Heart right ventricle (tissue), 16 donors: ENCODE data around the gene RHBDL1. TPM values are rescaled to one million over a fixed set of nuclear protein-coding genes. Genes with fewer than 3 reads are reported as not detected.

Experiments
- ATAC-seq, 8 donors: fragments of 200-7000 bp; cut with Tn5 transposase; one replicate each; pipeline ENCODE4 v1.9.1; 2020; ENCODE audit warnings: mild to moderate bottlenecking in 8 of 8, moderate library complexity in 8 of 8, moderate number of reproducible peaks in 1 of 8
- DNase-seq, 2 donors: peaks; one replicate each; pipeline ENCODE4 v3.0.0-alpha.2; 2020
- H3K27ac ChIP-seq, 10 donors: fragments of 200-600 bp; sonication (generic) in 2 of 10; one replicate each; pipeline versions ENCODE4 v1.5.0 to v1.8.0; 2020 to 2022; ENCODE audit warnings: mild to moderate bottlenecking in 3 of 10
- H3K27me3 ChIP-seq, 7 donors: fragments of 200-600 bp; one replicate each; pipeline ENCODE4 v1.8.0; 2021 to 2022; ENCODE audit warnings: mild to moderate bottlenecking in 2 of 7
- H3K36me3 ChIP-seq, 9 donors: fragments of 200-600 bp; sonication (generic) in 1 of 9; one replicate each; pipeline versions ENCODE4 v1.5.0 to v1.8.0; 2020 to 2022; ENCODE audit warnings: mild to moderate bottlenecking in 2 of 9
- H3K4me1 ChIP-seq, 9 donors: fragments of 200-600 bp; sonication (generic) in 1 of 9; one replicate each; pipeline versions ENCODE4 v1.5.0 to v1.8.0; 2020 to 2022; ENCODE audit warnings: mild to moderate bottlenecking in 4 of 9
- H3K4me3 ChIP-seq, 10 donors: fragments of 200-600 bp; sonication (generic) in 2 of 10; one replicate each; pipeline versions ENCODE4 v1.5.0 to v1.8.0; 2020 to 2022; ENCODE audit warnings: mild to moderate bottlenecking in 7 of 10, moderate library complexity in 2 of 10
- H3K9me3 ChIP-seq, 11 donors: fragments of 200-600 bp in 10 of 11; sonication (generic) in 2 of 11; one replicate each; pipeline versions ENCODE4 v1.5.0 to v1.8.0; 2013 to 2022; ENCODE audit warnings: mild to moderate bottlenecking in 2 of 11, control low read depth in 1 of 11, moderate library complexity in 1 of 11
- WGBS, 2 donors: extraction: QIAGEN DNeasy Blood & Tissue Kit; methylation state at CpG; one replicate each; pipeline ENCODE4 v1.1.7; 2013; ENCODE audit warnings: inconsistent platforms in 1 of 2; 5-methylcytosine and 5-hydroxymethylcytosine counted together
- intact Hi-C, 10 donors: fragments of 100-400 bp; cut with DNase I; formaldehyde crosslinking; loops; one replicate each; pipeline versions ENCODE4 v1.11.1 to v1.14.2; 2022
- polyA plus RNA-seq, 2 donors: library from polyadenylated mRNA; stranded (reverse); fragments of 200-250 nt; gene quantifications; one replicate each; pipeline ENCODE4 v1.2.3, GENCODE V29; 2013
- total RNA-seq, 10 donors: library from RNA; stranded (reverse); fragmentation: NEBNext Ultra II Directional in 3 of 10; extraction: Animal tissue kit (Norgen Biotek cat#: 25700) in 3 of 10; gene quantifications; one replicate each; pipeline versions ENCODE4 v1.2.1 to v1.2.4, GENCODE V29; 2021 to 2023
- TF ChIP-seq, protein P1 (sequence below), 9 donors: fragments of 200-600 bp; sonication (generic) in 2 of 9; IDR thresholded peaks; one replicate each; pipeline versions ENCODE4 v1.5.0 to v1.8.0; 2021 to 2022; ENCODE audit warnings: antibody characterized with exemption in 9 of 9, mild to moderate bottlenecking in 5 of 9, moderate library complexity in 1 of 9
- donor health status: Arrhythmogenic right ventricular cardiomyopathy.
- donor health status: ischemic (EF 13 %, LVEDD 7.1; RV severe dilation, severe dysfunction).
- donor health status: healthy with polysubstance abuse.
- donor health status: DM: no; HTN: yes; CAD: no.
- donor health status: DM: no; HTN: no; CAD: no.
- donor health status: ischemic (EF 25% LVEDD 6.9; RV normal size, moderate dysfunction).
- donor health status: ischemic (EF 25% LVEDD 5.7; RV mildly dilated, moderate dysfunction).
- donor health status: healthy.
- donor health status: DM: yes; HTN: yes; CAD: no.
- donor health status: Ischemic cardiomyopathy.
- donor health status: ischemic (EF 35%, LVEDD 5.7; RV mildly dilated, moderate dysfunction).
- donor health status: nonischemic (EF 11% LVEDD 7.7; RV severe dilation, severe dysfunction).
- donor health status: DM: yes; HTN: yes; CAD: no.
- donor health status: PGD.
- donor health status: ischemic (EF 29% LVEDD 5.4; RV normal size, mild dysfunction).
- donor health status: nonischemic (EF 23%, LVEDD 6.1; RV moderate dilation, normal function).

The RHBDL1 gene
- total and polyA plus RNA-seq, 12 donors, result 0.90 to 7.4 (median 2.1) TPM

DNA sequence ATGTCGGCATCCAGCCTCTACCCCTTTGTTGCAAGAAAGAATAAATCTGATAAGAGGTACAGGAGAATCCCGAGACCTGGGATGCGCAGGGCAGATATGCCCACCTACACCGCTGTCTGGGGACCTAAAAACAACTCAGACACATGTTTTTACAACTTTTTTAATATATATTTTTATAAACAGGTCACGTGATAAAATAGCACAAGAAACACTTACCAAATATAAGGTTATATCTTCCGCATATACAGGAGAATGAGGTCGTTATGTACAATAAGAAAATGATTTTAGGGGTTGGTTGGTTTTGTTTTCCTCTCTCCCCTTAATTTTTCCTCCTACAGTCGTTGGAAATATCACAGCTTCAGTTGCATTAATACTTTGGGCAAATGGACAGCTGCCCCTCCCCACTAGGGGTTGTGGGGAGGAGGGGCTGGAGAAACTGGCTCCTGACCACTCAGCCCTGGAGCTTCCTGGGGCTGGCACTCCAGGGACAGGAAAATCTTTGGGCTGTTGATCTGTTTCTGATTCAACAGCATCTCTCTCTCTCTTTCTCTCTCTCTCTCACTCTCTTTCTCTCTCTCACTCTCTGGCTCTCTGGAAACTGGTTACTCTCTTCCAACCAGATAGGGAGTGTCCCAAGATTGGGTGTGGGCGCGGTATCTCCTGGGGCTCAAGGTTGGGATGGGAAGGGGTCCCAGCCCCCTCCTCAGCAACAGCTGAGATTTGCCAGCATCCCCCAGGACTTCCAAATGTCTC lies 17.1 kb downstream of the RHBDL1 start:
- no peak for ATAC-seq
- WGBS, 2 donors, result 65 to 70% methylated on average over 10 of the region's 10 CpGs
- no peaks in the 10 kb centered on the region for H3K9me3 ChIP-seq
- H3K27ac ChIP-seq, result no peak overlapping the region
- TF ChIP-seq, protein P1, sequence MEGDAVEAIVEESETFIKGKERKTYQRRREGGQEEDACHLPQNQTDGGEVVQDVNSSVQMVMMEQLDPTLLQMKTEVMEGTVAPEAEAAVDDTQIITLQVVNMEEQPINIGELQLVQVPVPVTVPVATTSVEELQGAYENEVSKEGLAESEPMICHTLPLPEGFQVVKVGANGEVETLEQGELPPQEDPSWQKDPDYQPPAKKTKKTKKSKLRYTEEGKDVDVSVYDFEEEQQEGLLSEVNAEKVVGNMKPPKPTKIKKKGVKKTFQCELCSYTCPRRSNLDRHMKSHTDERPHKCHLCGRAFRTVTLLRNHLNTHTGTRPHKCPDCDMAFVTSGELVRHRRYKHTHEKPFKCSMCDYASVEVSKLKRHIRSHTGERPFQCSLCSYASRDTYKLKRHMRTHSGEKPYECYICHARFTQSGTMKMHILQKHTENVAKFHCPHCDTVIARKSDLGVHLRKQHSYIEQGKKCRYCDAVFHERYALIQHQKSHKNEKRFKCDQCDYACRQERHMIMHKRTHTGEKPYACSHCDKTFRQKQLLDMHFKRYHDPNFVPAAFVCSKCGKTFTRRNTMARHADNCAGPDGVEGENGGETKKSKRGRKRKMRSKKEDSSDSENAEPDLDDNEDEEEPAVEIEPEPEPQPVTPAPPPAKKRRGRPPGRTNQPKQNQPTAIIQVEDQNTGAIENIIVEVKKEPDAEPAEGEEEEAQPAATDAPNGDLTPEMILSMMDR (IDR thresholded peaks at IDR 0.05), result no peak
- peaks cover 0 to 8% (median 0%) of the 10 kb centered on the region in 9 donors for H3K36me3 ChIP-seq
- intact Hi-C loops, result no loop called here
- H3K27me3 ChIP-seq, result peaks cover 20 to 65% (median 58%) of the 10 kb centered on the region in 7 donors
- peaks cover 15 to 43% (median 37%) of the 10 kb centered on the region in 9 donors for H3K4me1 ChIP-seq
- no peak overlapping the region for H3K4me3 ChIP-seq
- no peak for DNase-seq

DNA sequence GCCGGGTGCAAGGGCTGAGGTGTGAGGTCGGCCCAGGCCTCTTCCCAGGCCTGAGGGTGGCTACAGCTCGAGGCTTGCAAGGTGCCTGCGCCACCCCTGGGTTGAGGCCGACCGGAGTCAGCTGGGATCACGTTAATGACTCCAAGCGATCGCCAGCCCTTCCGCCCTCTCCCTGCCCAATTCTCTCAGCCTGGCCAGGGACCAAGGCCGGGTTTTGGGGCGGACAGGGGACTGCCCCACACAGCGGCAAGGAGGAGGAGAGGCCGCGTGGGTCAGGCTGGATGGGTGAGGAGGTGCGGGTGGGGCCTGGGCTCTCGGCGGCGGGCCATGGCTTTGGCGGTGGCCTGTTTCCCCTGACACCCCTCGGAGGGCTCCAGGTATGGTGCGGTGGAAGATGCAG lies 17.9 kb downstream of the RHBDL1 start:
- TF ChIP-seq, protein P1 (IDR thresholded peaks at IDR 0.05), result no peak
- Histone ChIP-seq H3K4me1 (peaks cover 15 to 43% (median 37%) of the 10 kb centered on the region in 9 donors), H3K36me3 (no peaks in the 10 kb centered on the region), H3K27ac (no peak overlapping the region), H3K4me3 (no peak overlapping the region), H3K27me3 (peaks cover 20 to 72% (median 67%) of the 10 kb centered on the region in 7 donors), H3K9me3 (no peaks in the 10 kb centered on the region)
- WGBS, 2 donors, result 32 to 40% methylated on average over 21 to 22 of the region's 22 CpGs
- intact Hi-C loops, result no loop called here
- DNase-seq, result no peak
- ATAC-seq, result no peak

DNA sequence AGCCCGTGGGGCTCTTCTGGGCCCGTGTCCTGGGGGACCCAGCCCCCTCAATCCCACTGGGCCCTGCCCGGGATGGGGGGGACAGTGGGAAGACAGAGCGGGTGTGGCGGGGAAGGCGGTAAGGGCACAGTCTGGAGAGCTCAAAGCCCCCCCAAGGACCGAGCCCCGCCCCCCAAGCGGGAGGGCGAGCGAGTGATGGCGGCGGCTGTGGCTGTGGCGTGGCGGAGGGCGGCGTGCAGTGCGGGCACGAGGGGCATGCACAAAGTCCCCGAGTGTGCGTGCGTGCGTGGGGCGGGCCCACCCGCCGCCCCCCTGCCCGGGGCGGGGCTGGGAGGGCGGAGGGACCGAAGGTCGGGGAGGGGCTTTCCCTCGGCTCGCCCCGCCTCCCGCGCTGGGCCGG lies 18.3 kb downstream of the RHBDL1 start:
- Histone ChIP-seq H3K27me3 (peaks cover 20 to 75% (median 71%) of the 10 kb centered on the region in 7 donors), H3K4me3 (no peak overlapping the region), H3K27ac (no peak overlapping the region), H3K9me3 (no peaks in the 10 kb centered on the region), H3K4me1 (peaks cover 15 to 39% (median 33%) of the 10 kb centered on the region in 9 donors), H3K36me3 (no peaks in the 10 kb centered on the region)
- intact Hi-C loops, result no loop called here
- no peak for DNase-seq
- 3% methylated on average over 31 to 36 of the region's 37 CpGs for WGBS, 2 donors
- ATAC-seq, result no peak
- TF ChIP-seq, protein P1 (IDR thresholded peaks at IDR 0.05), result no peak

DNA sequence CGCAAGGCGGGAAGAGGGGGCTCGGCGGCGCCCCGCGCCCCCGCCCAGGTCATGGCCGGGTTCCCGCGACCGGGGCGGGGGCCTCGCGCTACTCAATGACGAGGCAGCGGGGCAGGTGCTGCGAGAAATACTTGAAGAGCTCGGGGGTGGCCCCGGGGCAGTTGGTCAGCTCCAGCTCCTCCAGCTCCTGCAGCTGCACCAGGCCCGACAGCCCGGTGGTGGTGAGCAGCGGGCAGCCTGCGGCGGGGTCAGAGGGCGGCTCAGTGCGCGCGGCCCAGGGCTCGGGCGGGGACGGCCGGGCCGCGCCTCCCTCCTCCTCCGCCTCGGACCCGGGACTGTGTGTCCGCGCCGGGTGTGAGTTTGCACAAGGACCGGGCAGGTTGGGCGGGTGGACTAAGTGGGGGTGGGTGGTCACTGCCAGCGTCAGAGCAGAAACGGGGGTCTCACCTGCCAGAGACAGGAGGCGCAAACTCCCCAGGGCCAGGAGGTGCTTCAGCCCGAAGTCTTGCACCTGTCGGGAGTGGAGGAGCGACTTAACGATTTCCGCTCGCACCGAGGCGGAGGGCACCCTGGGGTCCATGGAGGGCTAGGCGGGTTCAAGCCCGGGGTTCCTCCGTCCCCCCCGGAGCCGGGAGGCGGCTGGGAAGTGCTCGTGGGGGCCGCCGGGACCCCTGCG lies 18.9 kb downstream of the RHBDL1 start:
- no peak for DNase-seq
- Histone ChIP-seq H3K27me3 (peaks cover 20 to 81% (median 76%) of the 10 kb centered on the region in 7 donors), H3K36me3 (no peaks in the 10 kb centered on the region), H3K9me3 (no peaks in the 10 kb centered on the region), H3K4me3 (peak overlapping the region in 1 of 10 donors; percentile 44), H3K27ac (no peak overlapping the region), H3K4me1 (peaks cover 12 to 34% (median 28%) of the 10 kb centered on the region in 9 donors)
- TF ChIP-seq, protein P1 (IDR thresholded peaks at IDR 0.05), result no peak
- intact Hi-C loops, result no loop called here
- ATAC-seq, result no peak
- WGBS, 2 donors, result 1 to 3% methylated on average over 38 to 64 of the region's 64 CpGs
